Stimulated activated naive CD8-positive, alpha-beta T cell treated with anti-CD3 and anti-CD28 coated beads, Interleukin-15, Interleukin-2, amounts not matched to agents 100 ng/mL and 50 ng/mL, for 24 hours (primary cell): ENCODE measurements around the gene PPP6R1.

ENCODE experiments used
- H3K27ac Mint-ChIP-seq: one replicate; pipeline ENCODE4 v1.8.0; 2021; ENCODE audit warnings: mild to moderate bottlenecking, mixed read lengths
- H3K27me3 Mint-ChIP-seq: one replicate; pipeline ENCODE4 v1.8.0; 2021; ENCODE audit warnings: mixed read lengths
- H3K36me3 Mint-ChIP-seq: one replicate; pipeline ENCODE4 v1.8.0; 2021; ENCODE audit warnings: low read depth, mixed read lengths
- H3K4me1 Mint-ChIP-seq: one replicate; pipeline ENCODE4 v1.8.0; 2021; ENCODE audit warnings: low read depth, mixed read lengths
- H3K4me3 Mint-ChIP-seq: one replicate; pipeline ENCODE4 v1.8.0; 2021; ENCODE audit warnings: mild to moderate bottlenecking, mixed read lengths
- H3K9me3 Mint-ChIP-seq: one replicate; pipeline ENCODE4 v1.8.0; 2021; ENCODE audit warnings: mixed read lengths

PPP6R1 gene

DNA sequence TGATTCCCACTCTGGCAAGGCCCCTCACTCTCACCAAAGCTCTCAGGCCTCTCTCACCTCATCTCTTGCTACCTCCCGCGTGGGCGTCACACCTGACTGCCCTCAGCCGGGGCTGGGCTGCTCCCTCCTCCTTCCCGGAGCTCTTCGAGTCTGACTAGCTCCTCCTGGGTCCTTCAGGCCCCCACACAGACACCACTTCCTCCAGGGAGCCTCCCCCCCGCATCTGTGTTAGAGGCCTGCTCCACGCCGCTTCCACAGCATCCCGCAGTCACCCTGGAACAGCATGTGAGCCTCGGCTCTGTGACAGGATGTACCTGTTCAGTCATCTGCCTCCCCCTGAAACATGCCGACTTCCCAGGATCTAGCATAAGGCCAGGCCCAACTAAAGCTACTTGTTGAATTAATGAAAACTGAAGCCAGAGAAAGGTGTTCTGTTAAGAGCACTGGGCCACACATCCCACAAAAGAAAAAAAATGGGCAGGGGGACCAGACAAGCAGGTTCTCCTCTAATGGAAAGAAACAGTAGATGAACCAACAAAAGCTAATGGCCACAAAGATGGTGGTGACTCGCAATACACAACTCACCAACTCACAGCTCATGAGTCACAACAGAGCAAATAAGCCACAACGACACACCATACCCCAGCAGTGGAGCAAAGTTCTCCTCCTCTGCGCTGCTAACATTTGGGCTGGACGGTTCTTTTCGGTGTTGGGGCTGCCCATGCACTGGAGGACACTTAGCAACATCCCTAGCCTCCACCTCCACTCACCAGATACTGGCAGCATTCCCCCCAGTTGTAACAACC lies 3.0 kb downstream of the PPP6R1 start:
- Mint-ChIP-seq H3K36me3 (peaks cover 43% of the 10 kb centered on the region), H3K4me3 (peak overlapping the region; percentile 99)

DNA sequence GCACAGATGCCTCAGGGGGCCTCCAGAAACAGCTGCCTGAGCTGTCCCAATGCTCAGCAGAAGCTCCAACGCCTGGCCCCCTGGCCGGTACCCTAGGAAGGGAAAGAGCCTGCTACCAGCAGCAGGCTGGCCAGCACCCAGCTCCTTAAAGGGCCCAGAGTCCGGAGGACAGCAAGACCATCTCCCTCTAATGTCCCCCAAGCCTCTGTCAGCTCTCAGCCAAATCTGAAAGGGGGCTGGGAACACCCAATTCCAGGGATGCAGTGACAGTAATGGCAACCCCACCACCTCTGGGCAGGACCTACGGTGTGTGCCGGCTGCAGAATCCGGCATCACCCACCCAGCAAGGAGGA lies 4.2 kb downstream of the PPP6R1 start:
- Mint-ChIP-seq H3K4me3 (peak overlapping the region; percentile 99), H3K27me3 (no peaks in the 10 kb centered on the region), H3K4me1 (peaks cover 72% of the 10 kb centered on the region), H3K9me3 (no peaks in the 10 kb centered on the region), H3K36me3 (peaks cover 46% of the 10 kb centered on the region), H3K27ac (peak overlapping the region; percentile 98)

More for the DNA sequence above, 3.0 kb downstream of the PPP6R1 start:
- peak overlapping the region; percentile 98 for H3K27ac Mint-ChIP-seq
- H3K9me3 Mint-ChIP-seq: no peaks in the 10 kb centered on the region
- peaks cover 73% of the 10 kb centered on the region for H3K4me1 Mint-ChIP-seq
- no peaks in the 10 kb centered on the region for H3K27me3 Mint-ChIP-seq

DNA sequence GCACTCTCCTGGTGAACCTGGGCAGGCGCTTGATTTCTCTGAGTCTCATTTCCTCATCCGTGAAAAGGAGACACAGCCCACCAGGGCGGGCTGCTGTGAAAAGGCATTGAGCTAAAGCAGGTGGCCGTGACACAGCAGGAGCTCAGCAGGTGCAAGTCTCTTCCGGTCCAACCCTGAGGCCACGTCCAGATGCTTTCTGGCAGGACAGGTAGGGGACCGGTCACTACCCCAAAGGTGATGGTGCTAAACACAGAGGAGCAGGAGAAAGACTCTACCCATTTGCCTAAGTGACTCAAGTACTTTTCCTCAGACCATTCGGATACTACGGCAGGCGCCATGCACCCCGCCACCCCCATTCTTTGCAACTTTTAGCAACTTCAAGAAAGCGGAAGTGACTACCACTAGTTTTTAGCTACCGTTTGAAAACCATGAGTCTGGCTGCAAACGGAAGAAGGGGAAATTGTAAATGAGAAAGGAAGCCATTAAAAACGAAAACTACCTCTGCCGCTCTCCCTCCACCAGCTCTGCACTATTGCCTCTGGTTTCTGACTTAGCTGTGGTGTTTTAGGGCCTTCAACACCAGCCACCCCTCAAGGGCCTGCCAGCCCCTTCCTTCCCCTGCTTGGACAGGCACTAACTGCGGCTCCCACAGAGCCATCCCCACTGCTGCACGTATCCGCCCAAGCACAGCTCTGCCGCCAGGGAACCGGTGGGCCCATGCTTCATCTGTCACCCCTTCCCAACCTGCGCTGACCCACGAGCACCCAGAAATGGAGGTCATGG lies 4.8 kb downstream of the PPP6R1 start:
- peak overlapping the region; percentile 98 for H3K27ac Mint-ChIP-seq
- no peaks in the 10 kb centered on the region for H3K27me3 Mint-ChIP-seq
- peaks cover 48% of the 10 kb centered on the region for H3K36me3 Mint-ChIP-seq
- peak overlapping the region; percentile 99 for H3K4me3 Mint-ChIP-seq
- H3K9me3 Mint-ChIP-seq: no peaks in the 10 kb centered on the region
- peaks cover 70% of the 10 kb centered on the region for H3K4me1 Mint-ChIP-seq

GRCh38 chr19:55252760-55253663 lies 5.8 kb downstream of the PPP6R1 start:
- no peaks in the 10 kb centered on the region for H3K27me3 Mint-ChIP-seq
- H3K27ac Mint-ChIP-seq: peak overlapping the region; percentile 98
- peaks cover 58% of the 10 kb centered on the region for H3K36me3 Mint-ChIP-seq
- peaks cover 80% of the 10 kb centered on the region for H3K4me1 Mint-ChIP-seq
- H3K4me3 Mint-ChIP-seq: peak overlapping the region; percentile 99
- no peaks in the 10 kb centered on the region for H3K9me3 Mint-ChIP-seq

DNA sequence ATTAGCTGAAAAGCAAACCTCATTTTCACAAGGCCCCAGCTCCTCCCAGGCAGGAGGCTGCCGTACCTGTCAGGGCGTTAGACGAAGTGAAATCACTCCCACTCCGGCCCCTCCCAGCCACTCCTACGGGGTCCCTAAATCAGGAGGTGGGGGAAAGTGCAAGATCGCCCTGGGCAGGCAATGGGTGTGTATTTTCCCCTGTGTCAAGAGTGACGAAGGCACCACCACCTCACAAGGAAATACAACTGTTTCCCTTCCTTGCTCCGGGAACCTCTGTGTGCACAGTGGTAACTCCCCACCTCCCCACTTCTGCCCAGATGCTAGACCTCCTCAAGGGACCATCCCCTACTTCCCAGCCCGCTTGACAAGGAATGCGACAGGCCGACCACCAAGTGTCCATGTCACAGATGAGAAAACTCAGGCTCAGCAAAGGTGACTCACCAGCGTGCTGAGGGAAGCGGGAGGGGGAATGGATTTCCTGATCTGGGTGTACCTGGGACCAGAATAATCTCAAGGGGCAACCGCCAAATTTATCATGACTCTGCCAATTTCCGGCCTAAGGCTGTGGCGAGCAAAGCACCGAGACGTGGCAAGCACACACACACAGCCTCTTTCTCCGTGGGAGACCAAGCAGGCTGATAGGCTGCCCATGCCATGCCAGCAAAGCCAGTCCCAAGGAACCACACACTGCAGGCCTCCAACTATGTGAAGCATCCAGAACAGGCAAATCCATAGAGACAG lies 7.3 kb downstream of the PPP6R1 start:
- Mint-ChIP-seq H3K27ac (peak overlapping the region; percentile 98), H3K27me3 (no peaks in the 10 kb centered on the region), H3K9me3 (no peaks in the 10 kb centered on the region), H3K4me1 (peaks cover 72% of the 10 kb centered on the region), H3K4me3 (peak overlapping the region; percentile 99), H3K36me3 (peaks cover 50% of the 10 kb centered on the region)

GRCh38 chr19:55250262-55251036 lies 8.4 kb downstream of the PPP6R1 start:
- H3K4me1 Mint-ChIP-seq: peaks cover 61% of the 10 kb centered on the region
- no peaks in the 10 kb centered on the region for H3K9me3 Mint-ChIP-seq

GRCh38 chr19:55249841-55250240 lies 9.0 kb downstream of the PPP6R1 start:
- H3K36me3 Mint-ChIP-seq: peaks cover 34% of the 10 kb centered on the region
- H3K27ac Mint-ChIP-seq: no peak overlapping the region
- H3K27me3 Mint-ChIP-seq: no peaks in the 10 kb centered on the region
- H3K4me1 Mint-ChIP-seq: peaks cover 59% of the 10 kb centered on the region
- H3K4me3 Mint-ChIP-seq: no peak overlapping the region
- no peaks in the 10 kb centered on the region for H3K9me3 Mint-ChIP-seq

More at GRCh38 chr19:55250262-55251036, 8.4 kb downstream of the PPP6R1 start:
- Mint-ChIP-seq H3K36me3 (peaks cover 40% of the 10 kb centered on the region), H3K4me3 (no peak overlapping the region), H3K27ac (peak overlapping the region; percentile 98), H3K27me3 (no peaks in the 10 kb centered on the region)

DNA sequence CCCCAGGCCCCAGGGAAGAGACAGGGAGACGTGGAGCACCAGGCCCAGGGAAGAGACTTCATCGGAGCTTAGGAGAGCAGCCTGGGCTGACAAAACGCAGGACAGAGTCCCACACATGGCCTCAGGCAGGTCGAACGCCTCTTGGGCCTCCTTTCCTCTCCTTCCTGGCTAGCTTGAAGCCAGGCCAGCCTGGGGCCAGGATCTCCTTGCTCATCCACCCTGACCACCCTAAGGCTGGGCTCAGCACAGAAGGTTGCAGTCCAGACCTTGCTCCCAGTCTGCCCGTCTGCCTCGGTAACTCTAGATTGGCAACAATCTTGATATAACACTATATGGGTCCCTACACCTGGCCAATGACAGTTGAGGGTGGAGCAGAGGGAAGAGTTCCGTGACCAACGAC lies 10.1 kb downstream of the PPP6R1 start:
- H3K27me3 Mint-ChIP-seq: no peaks in the 10 kb centered on the region
- H3K4me3 Mint-ChIP-seq: no peak overlapping the region
- H3K36me3 Mint-ChIP-seq: peaks cover 41% of the 10 kb centered on the region
- H3K9me3 Mint-ChIP-seq: no peaks in the 10 kb centered on the region
- H3K27ac Mint-ChIP-seq: peak overlapping the region; percentile 34
- H3K4me1 Mint-ChIP-seq: peaks cover 55% of the 10 kb centered on the region

- H3K27ac Mint-ChIP-seq: peak overlapping the region; percentile 34
- no peak overlapping the region for H3K4me3 Mint-ChIP-seq
- H3K4me1 Mint-ChIP-seq: peaks cover 50% of the 10 kb centered on the region
These were observed 10.6 kb downstream of the PPP6R1 start for GRCh38 chr19:55248166-55248675.

DNA sequence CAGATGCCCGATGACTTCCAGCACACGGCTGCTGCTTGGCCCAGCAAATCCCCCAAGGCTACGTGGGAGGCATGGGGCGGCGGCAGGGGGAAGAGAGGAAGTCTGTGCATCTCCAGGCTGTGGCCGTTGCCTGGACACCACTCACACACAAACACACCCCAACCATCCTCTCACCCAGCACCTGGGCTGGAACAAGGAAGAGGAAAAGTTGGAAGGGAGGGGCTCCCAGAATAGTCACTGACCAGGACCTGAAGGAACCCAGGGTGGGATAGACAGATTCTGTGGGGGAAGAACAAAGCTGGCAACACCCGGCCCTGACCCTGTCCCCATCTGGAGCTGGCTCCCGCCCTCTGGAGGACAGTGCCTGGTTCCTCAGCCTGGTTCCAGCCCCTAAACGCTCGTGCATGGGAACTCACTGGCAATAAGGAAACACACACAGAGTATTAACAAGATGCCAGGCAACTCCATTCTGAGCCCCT lies 11.2 kb downstream of the PPP6R1 start:
- peaks cover 45% of the 10 kb centered on the region for H3K4me1 Mint-ChIP-seq
- no peak overlapping the region for H3K4me3 Mint-ChIP-seq
- H3K27ac Mint-ChIP-seq: no peak overlapping the region
- no peaks in the 10 kb centered on the region for H3K27me3 Mint-ChIP-seq
- H3K9me3 Mint-ChIP-seq: no peaks in the 10 kb centered on the region
- H3K36me3 Mint-ChIP-seq: peaks cover 43% of the 10 kb centered on the region

More at GRCh38 chr19:55248166-55248675, 10.6 kb downstream of the PPP6R1 start:
- Mint-ChIP-seq H3K36me3 (peaks cover 40% of the 10 kb centered on the region), H3K9me3 (no peaks in the 10 kb centered on the region), H3K27me3 (no peaks in the 10 kb centered on the region)

DNA sequence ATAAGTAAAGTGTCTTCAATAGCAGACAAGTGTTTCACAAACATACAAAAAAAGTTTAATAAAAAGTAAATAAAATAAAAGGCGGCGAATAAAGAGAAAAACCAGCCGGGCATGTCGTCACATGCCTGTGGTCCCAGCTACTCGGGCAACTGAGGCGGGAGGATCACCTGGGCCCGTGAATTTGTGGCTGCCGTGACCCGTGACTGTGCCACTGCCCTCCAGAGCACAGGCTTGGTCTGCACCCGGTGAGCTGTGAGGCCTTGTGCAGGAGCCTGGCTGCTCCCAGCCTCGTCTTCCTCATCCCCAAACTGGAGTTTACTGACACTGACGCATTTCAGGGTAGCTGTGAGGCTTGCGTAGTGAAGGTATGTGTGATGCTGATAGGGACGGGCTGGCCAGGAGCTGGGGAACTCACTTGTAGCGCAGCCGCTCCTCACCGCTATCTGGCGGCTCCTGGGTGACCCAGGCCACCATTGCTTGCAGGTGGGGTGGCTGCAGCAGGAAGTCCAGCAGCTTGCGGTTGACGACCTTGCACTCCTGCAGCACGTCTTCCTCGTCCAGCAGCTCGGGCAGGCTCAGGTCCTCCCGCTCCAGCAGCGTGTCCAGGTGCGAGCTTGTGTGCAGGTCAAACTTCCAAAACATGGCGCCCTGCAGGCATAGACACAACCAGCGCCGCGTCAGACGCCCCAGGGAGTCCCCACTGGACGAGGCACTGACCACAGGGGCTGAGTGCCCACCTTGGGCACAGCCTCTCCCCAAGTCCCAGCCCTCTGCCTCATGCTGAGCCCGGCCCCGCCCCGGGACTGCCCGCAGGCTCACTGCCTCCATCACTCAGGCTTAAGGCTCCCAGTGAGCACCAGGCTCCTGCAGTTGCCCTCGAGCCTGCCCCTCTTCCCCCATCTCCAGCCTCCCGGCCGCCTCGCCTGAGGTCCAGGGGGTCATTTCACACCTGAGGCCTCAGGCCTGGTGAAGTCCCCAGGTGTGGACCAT lies 12.1 kb downstream of the PPP6R1 start:
- Mint-ChIP-seq H3K4me1 (peaks cover 36% of the 10 kb centered on the region), H3K9me3 (no peaks in the 10 kb centered on the region), H3K36me3 (peaks cover 42% of the 10 kb centered on the region), H3K27ac (no peak overlapping the region), H3K4me3 (no peak overlapping the region), H3K27me3 (no peaks in the 10 kb centered on the region)

DNA sequence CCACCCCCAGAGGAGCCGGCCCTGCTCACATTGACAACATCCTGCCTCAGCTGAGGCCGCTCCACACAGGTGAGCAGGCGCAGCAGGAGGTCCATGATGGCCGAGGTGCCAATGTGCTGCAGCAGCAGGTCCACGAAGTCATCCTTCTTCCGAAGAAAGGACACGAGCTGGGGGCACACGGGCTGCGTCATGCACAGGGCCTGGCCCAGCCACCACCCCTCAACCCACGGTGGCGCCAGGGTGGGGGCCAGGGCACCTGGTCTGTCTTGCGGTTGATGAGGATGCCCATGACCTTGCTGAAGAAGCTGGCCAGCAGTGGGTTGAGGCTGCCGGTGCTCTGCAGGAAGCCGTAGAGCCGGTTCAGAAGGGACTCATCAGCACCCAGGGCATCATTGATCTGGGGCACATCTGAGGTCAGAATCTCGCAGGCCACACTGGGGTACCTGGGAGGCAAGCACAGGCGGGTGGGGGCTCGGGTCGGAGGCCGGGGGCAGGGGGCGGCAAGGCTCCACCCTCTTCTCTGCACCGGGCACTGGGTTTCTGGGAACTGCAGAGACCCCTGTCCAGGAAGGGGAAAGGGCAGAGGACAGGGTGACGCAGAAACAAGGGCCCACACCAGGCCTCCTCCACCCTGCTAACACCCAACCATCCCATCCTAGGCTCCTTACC lies 13.4 kb downstream of the PPP6R1 start:
- Mint-ChIP-seq H3K4me3 (no peak overlapping the region), H3K36me3 (peaks cover 39% of the 10 kb centered on the region), H3K9me3 (no peaks in the 10 kb centered on the region), H3K27me3 (no peaks in the 10 kb centered on the region), H3K27ac (no peak overlapping the region), H3K4me1 (peaks cover 22% of the 10 kb centered on the region)
